ENCODE results near the gene FBP2.

FBP2 gene

DNA sequence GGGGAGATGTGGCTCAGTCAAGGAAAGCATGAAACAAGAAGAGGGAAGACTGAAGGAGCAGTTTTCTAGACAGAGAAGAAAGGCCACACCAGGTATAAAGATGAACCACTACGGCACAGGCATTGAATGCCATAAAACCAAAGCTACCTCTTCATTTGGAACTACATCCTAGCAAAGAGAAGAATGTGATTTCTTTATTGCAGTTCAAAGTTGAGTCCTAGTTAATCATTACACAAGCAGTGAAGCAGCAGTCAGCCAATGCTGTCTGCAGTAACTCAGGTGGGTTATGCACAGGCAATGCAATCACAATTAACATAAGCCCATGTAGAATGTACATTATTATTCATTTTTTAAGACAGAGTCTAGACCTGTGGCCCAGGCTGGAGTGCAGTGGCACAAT, 60.5 kb downstream of the FBP2 start:
- no peak overlapping the region for H3K4me3 ChIP-seq (ENCODE audit: low read depth, low read length)
- TF ChIP-seq, protein P1, sequence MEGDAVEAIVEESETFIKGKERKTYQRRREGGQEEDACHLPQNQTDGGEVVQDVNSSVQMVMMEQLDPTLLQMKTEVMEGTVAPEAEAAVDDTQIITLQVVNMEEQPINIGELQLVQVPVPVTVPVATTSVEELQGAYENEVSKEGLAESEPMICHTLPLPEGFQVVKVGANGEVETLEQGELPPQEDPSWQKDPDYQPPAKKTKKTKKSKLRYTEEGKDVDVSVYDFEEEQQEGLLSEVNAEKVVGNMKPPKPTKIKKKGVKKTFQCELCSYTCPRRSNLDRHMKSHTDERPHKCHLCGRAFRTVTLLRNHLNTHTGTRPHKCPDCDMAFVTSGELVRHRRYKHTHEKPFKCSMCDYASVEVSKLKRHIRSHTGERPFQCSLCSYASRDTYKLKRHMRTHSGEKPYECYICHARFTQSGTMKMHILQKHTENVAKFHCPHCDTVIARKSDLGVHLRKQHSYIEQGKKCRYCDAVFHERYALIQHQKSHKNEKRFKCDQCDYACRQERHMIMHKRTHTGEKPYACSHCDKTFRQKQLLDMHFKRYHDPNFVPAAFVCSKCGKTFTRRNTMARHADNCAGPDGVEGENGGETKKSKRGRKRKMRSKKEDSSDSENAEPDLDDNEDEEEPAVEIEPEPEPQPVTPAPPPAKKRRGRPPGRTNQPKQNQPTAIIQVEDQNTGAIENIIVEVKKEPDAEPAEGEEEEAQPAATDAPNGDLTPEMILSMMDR (IDR thresholded peaks at IDR 0.05; ENCODE audit: control insufficient read depth, extremely low read depth, insufficient read depth) = no peak
- no peak for DNase-seq (ENCODE audit: low read depth)

DNA sequence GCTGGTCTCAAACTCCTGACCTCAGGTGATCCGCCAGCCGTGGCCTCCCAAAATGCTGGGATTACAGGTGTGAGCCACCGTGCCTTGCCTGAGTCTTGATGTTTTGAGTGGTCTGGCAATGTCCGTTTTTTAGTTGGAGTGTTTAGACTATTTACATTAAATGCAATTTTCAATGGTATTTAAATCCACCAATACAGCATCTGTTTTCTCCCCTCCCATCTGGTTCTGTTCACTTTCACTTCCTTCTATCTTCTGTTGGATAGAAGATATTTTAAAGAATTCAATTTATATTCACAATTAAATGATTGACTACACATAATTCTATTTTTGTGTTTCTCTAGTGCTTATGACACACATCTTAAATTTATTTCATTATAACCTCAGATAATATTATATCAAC, 64.7 kb downstream of the FBP2 start:
- DNase-seq (ENCODE audit: low read depth) = no peak
- no peak overlapping the region for H3K4me3 ChIP-seq (ENCODE audit: low read depth, low read length)

DNA sequence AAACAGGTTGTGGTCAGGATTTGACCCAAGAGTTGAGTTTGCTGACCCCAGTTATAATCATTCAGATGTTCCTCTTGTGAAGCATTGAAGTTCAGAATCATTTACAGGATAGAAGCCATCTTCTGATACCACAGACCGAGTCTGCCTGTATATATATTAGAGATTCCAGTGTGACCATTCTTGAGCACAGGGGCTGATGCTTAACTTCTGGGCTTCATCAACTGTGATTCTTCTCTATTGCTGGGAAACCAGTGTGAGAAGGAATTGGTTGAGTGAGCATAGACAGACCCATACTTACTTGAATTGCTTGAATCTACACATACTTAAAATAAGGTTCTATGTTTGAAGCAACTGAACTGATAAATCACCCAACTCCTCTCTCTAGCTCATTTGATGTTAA, 66.7 kb downstream of the FBP2 start:
- TF ChIP-seq, protein P1 (IDR thresholded peaks at IDR 0.05; ENCODE audit: control insufficient read depth, extremely low read depth, insufficient read depth) = no peak
- DNase-seq (ENCODE audit: low read depth) = no peak
- no peak overlapping the region for H3K4me3 ChIP-seq (ENCODE audit: low read depth, low read length)

More for the DNA sequence above, 64.7 kb downstream of the FBP2 start:
- TF ChIP-seq, protein P1 (IDR thresholded peaks at IDR 0.05; ENCODE audit: control insufficient read depth, extremely low read depth, insufficient read depth) = no peak

DNA sequence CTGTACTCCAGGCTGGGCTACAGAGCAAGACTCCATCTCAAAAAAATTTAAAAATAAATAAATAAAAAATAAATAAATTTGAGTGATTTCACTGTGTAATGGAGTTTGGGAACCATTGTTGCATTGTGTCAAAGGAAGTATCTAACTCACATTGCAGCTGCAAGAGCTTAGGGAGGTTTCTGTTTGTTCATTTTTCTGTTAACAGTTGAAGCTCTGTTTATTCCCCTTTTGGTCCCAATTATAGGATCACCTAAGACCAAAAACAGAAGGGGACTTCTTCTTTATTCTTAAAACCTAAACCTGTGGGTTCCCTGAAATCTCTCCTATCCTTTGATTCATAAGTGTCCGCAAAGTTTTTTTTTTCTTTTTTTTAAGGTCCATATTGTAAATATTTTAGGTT, 67.4 kb downstream of the FBP2 start:
- TF ChIP-seq, protein P1 (IDR thresholded peaks at IDR 0.05; ENCODE audit: control insufficient read depth, extremely low read depth, insufficient read depth) = no peak
- no peak for DNase-seq (ENCODE audit: low read depth)

DNA sequence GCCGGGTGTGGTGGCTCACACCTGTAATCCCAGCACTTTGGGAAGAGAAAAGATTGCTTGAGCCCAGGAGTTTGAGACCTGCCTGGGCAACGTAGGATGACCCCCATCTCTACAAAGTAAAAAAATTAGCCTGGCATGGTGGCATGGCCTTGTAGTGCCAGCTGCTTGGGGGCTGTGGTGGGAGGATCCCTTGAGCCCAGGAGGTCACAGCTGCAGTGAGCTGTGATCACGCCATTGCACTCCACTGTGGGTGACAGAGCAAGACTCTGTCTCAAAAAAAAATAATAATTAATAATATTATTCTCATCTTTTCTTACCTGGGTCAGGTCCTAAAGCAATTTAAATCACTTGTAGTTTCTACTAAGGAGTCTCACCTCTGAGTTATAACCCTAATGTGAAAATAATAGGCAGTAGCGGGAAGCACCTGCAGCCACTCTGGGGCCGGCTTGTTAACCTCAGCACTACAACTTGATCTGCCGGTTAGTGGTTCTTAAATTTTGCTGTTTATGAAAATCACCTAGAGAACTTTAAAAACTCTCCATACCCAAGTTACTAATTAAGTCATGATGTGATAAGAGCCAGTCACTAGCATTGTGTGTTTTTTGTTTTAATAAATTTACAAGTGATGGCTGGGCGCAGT, 68.1 kb downstream of the FBP2 start:
- TF ChIP-seq, protein P1 (IDR thresholded peaks at IDR 0.05; ENCODE audit: control insufficient read depth, extremely low read depth, insufficient read depth) = no peak
- H3K4me3 ChIP-seq (ENCODE audit: low read depth, low read length) = no peak overlapping the region
- DNase-seq (ENCODE audit: low read depth) = no peak

More for the DNA sequence above, 67.4 kb downstream of the FBP2 start:
- no peak overlapping the region for H3K4me3 ChIP-seq (ENCODE audit: low read depth, low read length)

DNA sequence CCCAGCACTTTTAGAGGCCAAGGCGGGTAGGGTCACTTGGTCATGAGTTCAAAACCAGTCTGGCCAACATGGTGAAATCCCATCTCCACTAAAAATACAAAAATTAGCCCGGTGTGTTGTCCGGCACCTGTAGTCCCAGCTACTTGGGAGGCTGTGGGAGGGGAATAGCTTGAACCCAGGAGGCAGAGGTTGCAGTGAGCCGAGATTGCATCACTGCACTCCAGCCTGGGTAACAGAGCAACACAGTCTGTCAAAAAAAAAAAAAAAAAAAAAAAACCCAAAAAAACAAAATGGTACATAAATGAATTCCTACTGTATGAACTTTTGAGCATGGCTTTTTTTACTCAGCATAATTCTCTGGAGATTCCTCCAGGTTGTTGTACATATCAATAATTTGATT, 76.4 kb downstream of the FBP2 start:
- TF ChIP-seq, protein P1 (IDR thresholded peaks at IDR 0.05; ENCODE audit: control insufficient read depth, extremely low read depth, insufficient read depth) = no peak
- H3K4me3 ChIP-seq (ENCODE audit: low read depth, low read length) = no peak overlapping the region
- no peak for DNase-seq (ENCODE audit: low read depth)

DNA sequence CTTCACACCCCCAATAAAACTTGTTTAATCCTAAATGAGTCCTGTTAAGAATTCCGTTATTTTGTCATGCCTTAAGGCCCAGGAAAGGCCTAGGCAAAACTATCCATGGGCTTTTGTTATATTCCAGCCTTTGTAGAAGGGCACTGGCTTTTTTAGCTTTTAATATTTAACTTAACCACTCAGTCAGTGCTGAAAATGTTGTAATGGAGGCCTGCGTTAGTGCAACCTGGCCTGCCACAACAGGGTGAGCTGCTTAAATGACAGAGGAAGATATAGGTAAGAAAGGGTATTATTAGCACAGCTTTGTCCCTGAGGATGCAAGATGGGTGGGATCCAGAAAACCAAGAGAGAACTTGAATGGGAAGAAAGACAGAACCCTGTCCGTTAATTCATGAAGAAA, 78.9 kb downstream of the FBP2 start:
- TF ChIP-seq, protein P1 (IDR thresholded peaks at IDR 0.05; ENCODE audit: control insufficient read depth, extremely low read depth, insufficient read depth) = no peak
- no peak overlapping the region for H3K4me3 ChIP-seq (ENCODE audit: low read depth, low read length)
- DNase-seq (ENCODE audit: low read depth) = no peak
